Fibroblast of skin of abdomen (primary cell): Measurements from ENCODE around the gene NFKBIE. TPM values are rescaled to one million over a fixed set of nuclear protein-coding genes. Genes with fewer than 3 reads are reported as not detected.
"Not testable (repeated sequence)": the region's sequence is repeated elsewhere in the genome, so short reads cannot be mapped to it uniquely, and the experiment has no call there.

Experiments used
- DNase-seq: peaks from one replicate; pipeline ENCODE4 v3.0.0-alpha.2; 2013
- polyA plus RNA-seq, 2 experiments: library from polyadenylated mRNA; unstranded; fragments of 120-200 nt; gene quantifications; one replicate each; pipeline ENCODE4 v1.2.1, GENCODE V29; 2013; ENCODE audit not compliant: insufficient read length in 2 of 2

The NFKBIE gene, protein sequence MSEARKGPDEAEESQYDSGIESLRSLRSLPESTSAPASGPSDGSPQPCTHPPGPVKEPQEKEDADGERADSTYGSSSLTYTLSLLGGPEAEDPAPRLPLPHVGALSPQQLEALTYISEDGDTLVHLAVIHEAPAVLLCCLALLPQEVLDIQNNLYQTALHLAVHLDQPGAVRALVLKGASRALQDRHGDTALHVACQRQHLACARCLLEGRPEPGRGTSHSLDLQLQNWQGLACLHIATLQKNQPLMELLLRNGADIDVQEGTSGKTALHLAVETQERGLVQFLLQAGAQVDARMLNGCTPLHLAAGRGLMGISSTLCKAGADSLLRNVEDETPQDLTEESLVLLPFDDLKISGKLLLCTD
- polyA plus RNA-seq (2013, experiment 1 of 2; ENCODE audit: insufficient read length) = 6.3 TPM
- polyA plus RNA-seq (2013, experiment 2 of 2; ENCODE audit: insufficient read length) = 5.6 TPM

DNA sequence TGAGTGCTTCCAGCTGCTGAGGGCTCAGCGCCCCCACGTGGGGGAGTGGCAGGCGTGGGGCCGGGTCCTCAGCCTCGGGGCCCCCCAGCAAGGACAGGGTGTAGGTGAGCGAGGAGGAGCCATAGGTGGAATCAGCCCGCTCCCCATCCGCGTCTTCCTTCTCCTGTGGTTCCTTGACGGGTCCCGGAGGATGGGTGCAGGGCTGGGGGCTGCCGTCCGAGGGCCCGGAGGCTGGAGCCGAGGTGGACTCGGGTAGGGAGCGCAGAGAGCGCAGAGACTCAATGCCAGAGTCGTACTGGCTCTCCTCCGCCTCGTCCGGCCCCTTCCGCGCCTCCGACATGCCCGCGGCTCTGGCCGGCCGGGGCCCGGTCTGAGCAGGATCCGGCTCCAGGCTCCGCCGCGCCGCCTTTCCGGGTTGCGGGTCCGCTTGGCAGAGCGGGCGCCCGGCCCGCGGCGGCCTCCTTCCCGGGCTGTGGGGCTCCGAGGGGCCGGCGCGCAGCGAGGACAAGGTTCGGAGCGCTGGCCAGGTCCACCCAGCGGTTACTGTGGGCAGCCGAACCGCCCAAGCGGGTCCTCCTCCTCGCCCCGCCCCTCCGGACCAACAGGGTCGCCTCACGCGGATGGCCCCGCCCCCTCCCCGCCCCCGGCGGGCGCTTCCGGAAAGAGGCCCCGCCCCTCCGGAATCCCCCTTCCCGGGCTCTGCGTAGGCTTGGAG is at the start of gene NFKBIE:
TSS of gene NFKBIE (minus strand) at position 545 of the 715 bp plus-strand sequence. CDS start at position 340, 205 bp downstream.
- DNase-seq = peak; percentile 87

GRCh38 chr6:44314657-44315056 is 49.3 kb upstream of the NFKBIE start:
- not testable (repeated sequence) for DNase-seq

DNA sequence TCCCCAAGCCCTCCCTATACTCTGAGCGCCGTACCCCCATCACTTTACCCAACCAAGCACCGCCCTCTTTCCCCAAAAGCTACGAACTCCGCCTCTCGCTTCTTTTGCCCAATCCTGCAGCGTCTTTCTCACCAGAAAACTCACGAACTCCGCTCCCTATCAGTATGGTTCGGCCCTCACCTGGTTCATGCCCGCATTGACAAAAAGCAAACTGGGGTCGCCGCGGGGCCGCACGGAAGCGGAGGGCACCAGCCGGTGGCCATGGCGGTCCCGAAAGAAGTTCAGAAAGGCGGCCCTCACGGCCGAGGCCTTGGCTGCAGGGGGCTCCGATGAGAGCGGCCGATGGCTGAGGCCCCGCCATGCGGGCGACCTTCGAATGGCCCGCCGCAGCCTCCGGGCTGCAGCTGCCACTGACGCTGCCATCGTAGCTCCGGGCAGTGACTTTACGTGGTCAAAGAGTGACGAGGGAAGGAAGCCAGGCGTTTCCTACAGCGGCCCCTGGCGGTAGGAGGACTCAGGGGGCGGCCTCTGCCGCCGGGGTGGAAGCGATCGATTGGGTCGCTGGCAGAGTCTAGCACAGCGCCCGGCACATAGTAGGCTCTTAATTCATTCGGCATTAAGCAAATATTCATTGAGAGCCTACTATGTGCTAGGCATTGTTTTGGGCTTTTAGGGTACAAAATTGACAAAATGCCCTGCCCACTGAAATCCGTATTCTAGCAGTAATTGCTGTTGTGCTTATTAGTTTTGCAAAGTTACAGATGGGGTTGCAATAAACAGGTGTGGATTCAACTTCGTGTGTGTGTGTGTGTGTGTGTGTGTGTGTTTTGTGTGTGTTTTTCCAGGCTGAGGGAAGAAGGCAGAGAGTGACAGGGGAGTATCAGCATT is 47.8 kb upstream of the NFKBIE start, which contains the start of gene AARS2:
TSS of gene AARS2 (minus strand) at position 447 of the 888 bp plus-strand sequence. CDS start at position 423, 24 bp downstream.
- peak; percentile 86 for DNase-seq

DNA sequence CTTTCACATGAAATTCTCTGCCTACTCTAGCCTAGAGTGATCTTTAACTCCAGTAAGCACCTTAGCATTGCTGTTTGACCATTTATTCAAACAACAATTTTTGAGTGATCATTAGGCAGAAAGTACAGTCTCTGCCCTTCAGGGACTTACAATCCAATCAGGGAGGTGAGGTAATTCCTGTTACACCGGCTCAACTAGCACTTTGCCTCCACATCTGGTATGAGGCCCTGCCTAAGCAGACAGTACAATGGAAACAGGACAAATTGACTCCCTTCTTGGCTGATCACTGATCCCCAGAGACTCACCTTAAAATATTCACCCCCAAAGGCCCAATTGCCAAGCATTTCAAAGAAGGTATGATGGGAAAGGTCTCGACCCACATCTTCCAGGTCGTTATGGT is 46.4 kb upstream of the NFKBIE start:
- DNase-seq = no peak

- no peak for DNase-seq
Observed at GRCh38 chr6:44311304-44311703, 46.0 kb upstream of the NFKBIE start.

DNA sequence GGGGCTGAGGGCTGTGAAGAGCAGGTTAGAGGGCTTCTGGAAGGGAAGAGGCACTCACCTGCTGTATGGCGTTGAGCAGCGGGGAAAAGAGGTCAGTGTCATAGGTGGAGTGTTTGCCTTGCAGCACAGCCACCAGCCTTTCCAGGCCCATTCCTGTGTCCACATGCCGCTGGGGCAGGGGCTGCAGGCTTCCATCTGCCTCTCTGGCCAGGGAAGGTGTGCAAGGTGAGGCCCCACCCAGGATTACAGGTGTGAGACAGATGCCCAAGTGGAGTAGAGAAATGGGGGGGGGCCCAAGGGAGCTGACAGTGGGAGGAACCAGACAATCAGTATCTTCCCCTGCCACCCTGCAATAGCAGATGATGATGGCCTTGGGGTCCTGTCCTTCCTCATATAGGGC is 44.9 kb upstream of the NFKBIE start:
- DNase-seq = no peak

GRCh38 chr6:44309631-44310030 is 44.3 kb upstream of the NFKBIE start:
- no peak for DNase-seq

GRCh38 chr6:44309092-44309491 is 43.7 kb upstream of the NFKBIE start:
- DNase-seq = peak; percentile 55

- no peak for DNase-seq
Observed at GRCh38 chr6:44307217-44307616, 41.9 kb upstream of the NFKBIE start.

- DNase-seq = no peak
Observed at GRCh38 chr6:44306710-44307109, 41.4 kb upstream of the NFKBIE start.

DNA sequence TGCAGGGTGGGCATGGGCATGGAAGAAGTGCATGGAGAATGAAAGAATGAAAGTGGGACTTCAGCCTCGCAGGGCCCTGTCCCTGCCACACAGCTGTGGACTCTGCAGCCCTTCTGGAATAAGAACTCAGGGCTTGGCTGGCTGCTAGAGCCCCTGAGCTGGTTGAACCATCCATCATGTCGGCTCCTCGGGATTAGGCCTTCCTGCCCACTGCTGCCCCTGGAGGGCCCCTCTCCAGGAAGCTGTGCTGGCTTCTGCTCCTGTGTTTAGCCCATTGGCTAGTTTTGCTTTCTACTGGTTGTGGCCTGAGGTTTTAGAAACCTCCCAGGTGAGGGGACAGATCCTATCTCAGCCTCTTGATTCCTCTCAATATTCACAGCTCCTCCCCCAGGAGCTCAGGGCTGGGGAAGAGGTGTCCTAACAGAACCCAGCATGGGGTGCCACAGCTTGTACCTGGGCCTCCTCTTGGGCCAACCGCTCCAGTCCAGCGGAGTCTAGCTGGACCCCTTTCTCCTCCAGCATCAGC is 39.9 kb upstream of the NFKBIE start:
- no peak for DNase-seq

DNA sequence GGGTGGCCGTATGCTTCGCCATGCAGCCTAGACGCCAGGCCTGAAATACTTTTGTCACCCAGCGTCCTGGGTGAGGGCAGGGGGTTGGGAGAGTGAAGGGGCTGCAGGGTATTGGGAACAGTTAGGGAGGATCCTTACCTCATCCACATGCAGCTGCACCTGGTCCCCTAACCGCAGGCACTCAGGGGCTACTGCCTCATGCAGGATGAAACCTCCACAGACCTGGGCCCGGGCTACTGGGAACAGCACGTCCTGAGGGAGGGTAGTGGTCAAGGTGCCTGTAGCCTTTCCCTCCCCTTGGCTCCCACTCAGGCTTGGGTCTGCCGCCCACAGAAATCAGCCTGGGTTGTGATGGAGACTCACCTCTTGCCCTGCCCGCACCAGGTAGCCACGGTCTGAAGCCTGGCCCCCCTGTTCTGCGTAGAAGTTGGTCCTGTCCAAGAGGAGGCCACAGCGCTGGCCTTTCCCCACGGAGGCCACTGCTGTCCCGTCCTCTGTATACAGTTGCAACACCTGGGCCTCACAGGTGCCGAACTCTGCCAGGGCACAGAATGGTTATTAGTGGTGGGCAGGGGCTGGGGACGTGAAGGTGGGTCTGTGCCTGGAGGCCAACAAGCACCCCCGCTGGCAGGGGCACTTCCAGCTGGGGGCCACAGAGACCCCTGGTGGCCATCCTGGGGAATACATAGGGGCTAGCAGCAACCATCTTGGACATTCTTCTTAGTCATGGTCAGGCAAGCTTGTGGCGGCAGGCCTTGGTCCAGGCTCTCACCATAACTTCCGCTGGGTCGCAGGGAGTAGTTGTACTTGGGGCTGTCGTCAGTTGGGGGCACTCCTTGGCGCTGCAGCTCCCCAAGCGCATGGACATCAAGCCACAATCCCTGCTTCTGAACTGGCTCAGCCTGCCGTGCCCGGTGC is 39.2 kb upstream of the NFKBIE start:
- peak; percentile 35 for DNase-seq

DNA sequence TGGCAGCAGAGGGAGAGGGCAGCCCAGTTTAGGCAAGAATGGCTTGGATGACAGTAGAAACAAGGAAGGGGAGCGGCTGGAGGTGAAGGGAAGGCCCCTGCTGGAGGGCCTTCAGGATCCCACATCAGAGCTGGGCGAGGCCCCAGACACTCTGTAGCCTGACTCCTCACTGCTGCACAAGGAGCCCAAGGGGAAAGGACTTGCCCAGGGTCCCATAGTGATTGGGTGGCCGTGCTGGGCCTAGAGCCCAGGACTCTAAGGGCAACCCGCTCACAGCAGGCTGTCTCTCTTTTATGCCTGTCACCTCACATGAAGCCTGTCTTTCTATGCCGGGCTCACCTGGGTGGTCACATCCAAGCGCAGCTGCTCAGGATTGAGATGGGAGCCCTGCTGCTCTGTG is 38.5 kb upstream of the NFKBIE start:
- no peak for DNase-seq

- no peak for DNase-seq
Observed at GRCh38 chr6:44302856-44303255, 37.5 kb upstream of the NFKBIE start.

- no peak for DNase-seq
Observed at GRCh38 chr6:44301782-44302564, 36.6 kb upstream of the NFKBIE start.

DNA sequence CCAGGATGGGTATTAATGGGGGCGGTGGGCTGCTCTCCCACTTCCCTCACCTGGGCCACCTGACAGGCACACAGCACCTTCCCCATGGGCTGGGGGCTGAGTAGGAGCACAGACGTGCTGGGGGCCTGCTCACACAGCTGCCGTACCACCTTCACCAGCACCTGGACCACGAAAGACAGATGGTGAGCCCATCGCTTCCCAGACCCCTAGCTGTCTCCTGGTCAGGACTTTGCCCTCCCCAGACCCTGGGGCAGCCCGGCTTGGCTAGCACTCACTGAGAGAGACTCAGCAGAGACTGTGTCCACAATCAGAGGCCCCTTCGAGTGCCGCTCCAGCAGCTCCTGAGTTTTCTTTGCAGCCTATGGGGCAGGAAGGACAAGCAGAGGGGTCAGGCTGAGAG is 35.8 kb upstream of the NFKBIE start:
- no peak for DNase-seq

DNA sequence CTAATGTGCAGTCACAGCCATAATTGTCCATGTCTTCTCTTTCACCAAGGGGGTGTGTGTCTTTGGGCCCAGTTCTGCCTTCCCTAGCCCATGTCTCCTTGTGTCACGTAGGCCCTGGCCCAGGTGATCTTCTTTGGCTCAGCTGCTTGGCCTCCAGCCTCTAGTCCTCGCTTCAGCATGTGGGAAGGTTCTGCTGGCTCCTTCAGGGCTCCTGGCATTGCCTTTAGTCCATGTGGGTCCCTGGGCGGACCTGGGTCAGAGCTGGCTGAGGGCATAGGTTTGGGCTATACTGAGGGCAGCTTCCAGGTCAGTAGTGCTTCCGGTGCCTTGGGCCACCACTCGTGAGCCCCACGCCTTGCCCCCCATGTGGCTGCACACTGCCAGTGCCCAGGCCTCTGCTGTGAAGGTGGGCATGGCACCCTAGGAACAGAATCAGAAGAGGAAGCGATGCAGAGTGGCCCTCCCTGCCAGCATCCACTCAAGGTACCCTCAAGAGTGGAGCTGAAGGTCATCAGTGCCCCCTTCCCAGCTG is 35.0 kb upstream of the NFKBIE start:
- no peak for DNase-seq

GRCh38 chr6:44298864-44299263 is 33.5 kb upstream of the NFKBIE start:
- no peak for DNase-seq

GRCh38 chr6:44298055-44298803 is 32.9 kb upstream of the NFKBIE start:
- no peak for DNase-seq
